Activated CD4-positive, alpha-beta T cell treated with anti-CD3 and anti-CD28 coated beads for 4 hours (primary cell): ENCODE data around the gene LPAR5.

Experiments used
- DNase-seq, 2 donors: peaks; one replicate each; pipeline ENCODE4 v3.0.0-alpha.2; 2020

The LPAR5 gene

GRCh38 chr12:6635856-6636531, at the start of gene LPAR5:
Gene LPAR5 (minus strand): TSS chr12:6635959. CDS start chr12:6621248, 14,711 bp downstream.
- DNase-seq, result no peak

DNA sequence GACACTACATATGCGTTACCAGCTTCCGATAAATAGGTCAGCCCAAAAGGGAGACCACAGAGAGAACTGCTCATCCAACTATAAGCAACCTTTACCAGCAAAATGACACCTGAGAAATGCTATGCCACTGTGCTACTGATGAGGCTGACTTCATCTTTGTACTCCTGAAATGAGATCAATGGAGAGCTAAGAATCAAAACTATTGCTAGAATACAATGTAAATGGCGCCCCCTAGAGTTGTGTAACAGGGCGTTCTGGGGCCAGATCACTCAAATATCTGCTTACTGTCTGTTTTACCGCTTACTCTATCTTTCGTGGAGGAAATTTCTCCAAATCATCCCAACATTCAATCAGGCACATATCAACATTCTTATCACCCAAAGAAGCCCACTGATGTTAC, 48.9 kb upstream of the LPAR5 start:
- DNase-seq, result peak; percentile 39 to 47

DNA sequence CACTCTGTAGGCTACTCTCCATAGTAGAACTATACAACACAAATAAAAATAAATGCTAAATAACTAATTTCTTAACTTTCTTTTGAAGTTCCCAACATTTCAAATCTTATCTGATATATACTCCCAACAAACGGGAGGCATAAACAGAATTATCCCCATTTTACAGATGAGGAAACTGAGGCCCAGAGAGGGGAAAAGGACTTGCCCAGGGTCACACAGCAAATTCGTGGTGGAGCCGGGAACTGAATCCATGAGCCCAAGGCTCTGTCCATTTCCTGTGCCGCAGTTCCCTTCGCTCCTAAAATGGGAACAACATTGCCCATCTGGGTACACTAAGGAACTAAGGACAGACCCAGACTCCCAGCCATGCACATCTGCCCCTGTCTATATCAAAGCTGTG, 41.2 kb upstream of the LPAR5 start:
- DNase-seq, result no peak

- no peak for DNase-seq
Observed at GRCh38 chr12:6672143-6672542, 36.4 kb upstream of the LPAR5 start.

- no peak for DNase-seq
Observed at GRCh38 chr12:6667559-6668210, 31.9 kb upstream of the LPAR5 start.

DNA sequence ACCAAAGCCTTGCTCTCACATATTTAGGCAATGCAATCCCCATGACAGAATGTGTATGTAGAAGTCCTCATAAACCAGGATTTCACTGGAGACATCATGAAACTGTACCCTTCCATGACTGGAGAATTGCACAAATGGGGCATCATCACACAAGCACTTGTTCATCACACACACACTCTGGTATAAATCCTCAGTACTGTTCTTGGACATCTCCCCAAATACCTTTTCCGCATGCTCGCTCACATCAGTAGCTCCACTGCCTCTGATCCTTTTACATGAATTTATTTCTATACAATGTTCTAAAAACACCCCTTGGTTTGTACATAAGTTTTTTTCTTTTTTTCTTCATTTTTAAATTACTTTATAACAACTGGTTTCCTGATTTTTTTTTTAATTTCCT, 30.5 kb upstream of the LPAR5 start:
- no peak for DNase-seq

- DNase-seq, result no peak
Observed at GRCh38 chr12:6664902-6665301, 29.1 kb upstream of the LPAR5 start.

GRCh38 chr12:6662906-6663742, 27.4 kb upstream of the LPAR5 start, which contains the start of gene ING4:
Gene ING4 (minus strand): TSS chr12:6663119. CDS start chr12:6663101, 18 bp downstream.
- peak; percentile 95 to 96 for DNase-seq

- no peak for DNase-seq
Observed at GRCh38 chr12:6662602-6662905, 26.8 kb upstream of the LPAR5 start.

DNA sequence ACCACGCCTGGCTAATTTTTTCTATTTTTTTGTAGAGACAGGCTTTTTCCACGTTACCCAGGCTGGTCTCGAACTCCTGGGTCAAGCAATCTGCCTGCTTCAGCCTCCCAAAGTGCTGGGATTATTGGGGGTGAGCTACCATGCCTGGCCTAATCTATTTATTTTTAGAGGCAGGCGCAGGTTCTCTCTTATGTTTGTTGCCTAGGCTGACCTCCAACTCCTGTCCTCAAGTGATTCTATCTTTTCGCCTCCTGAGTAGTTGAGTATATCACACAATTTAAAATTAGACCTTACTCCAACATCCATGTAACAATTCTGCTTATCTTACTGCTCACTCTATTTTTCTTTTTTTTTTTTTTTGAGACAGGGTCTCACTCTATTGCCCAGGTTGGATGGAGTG, 18.2 kb upstream of the LPAR5 start:
- DNase-seq, result no peak

DNA sequence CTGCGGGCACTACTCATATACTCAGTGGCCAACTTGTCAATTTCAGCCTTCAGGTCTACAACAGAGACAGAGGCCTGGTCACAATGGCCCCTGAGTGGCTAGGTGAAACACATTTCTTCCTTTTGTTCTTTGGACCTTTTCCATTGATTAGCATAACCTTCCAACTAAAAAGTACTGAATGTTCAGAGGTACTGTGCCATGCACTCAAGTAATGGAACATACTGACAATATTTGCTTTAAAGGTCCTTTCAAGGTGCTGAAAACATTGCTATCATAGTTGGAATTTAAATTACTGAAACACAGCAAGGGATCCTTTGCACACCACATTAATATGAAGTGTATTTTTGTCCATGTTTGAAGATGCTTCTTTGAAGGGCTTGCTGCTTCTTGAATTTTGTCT, 17.6 kb upstream of the LPAR5 start:
- no peak for DNase-seq

DNA sequence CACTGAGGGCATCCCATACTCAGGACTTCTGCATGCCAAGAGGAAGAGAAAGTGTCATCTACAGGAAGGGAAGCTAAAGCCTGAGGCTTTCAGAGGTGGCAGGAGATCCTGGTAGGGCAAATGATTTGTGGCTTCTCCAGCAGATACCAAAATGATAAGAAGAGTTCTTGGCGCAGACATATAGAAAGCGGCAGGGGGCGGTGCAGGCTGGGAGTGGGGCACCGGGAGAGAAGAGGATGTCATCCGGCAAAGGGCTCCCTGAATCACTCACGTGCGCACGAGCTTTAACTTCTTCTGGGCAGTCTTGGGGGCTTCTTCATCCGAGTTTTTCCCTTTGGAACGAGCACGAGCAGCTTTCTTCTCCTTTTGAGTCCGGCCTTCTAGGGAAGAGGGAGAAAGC, 16.6 kb upstream of the LPAR5 start:
- no peak for DNase-seq

- no peak for DNase-seq
Observed at GRCh38 chr12:6650832-6651231, 15.1 kb upstream of the LPAR5 start.

GRCh38 chr12:6647083-6647604, 11.4 kb upstream of the LPAR5 start, which contains the start of gene ACRBP:
Gene ACRBP (minus strand): TSS chr12:6647432. CDS start chr12:6647366, 66 bp downstream.
- no peak for DNase-seq

- no peak for DNase-seq
Observed at GRCh38 chr12:6646276-6647082, 10.7 kb upstream of the LPAR5 start.

DNA sequence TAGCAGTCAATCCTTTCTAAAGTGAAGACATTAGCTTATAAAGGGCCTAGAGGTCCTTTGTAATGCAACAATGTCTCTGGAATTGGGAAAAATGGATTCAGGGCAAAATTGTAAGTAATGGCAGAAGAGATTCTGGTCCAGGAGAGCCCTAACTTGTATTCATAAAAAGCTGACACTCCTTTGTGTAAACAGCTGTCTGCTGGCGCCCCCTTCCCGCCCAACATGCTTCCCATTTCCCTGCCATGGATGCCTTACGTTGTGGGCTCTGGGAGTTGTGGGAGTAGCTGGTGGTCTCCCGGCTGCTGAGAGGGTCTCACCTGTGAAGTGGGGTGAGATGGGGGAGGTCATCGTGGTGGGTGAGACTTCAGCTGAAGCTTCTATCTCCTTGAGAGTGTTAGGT, 9.1 kb upstream of the LPAR5 start:
- no peak for DNase-seq

DNA sequence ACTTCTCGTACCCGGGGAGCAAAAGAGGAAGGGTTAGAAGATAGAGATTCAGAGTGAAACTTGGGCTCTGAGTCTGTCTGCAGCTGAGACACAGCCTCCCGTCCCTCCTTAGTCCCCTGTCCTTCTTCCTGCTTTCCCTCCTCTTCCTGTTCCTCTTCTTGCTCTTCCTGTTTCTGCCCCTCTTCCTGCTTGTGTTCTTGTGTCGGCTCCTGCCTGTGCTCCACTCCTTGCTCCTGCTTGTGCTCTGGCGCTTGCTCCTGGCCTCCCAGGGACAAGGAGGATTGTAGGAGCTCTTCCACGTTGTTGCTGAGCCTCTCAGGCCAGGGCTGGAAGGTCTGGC, 8.5 kb upstream of the LPAR5 start:
- DNase-seq, result no peak

DNA sequence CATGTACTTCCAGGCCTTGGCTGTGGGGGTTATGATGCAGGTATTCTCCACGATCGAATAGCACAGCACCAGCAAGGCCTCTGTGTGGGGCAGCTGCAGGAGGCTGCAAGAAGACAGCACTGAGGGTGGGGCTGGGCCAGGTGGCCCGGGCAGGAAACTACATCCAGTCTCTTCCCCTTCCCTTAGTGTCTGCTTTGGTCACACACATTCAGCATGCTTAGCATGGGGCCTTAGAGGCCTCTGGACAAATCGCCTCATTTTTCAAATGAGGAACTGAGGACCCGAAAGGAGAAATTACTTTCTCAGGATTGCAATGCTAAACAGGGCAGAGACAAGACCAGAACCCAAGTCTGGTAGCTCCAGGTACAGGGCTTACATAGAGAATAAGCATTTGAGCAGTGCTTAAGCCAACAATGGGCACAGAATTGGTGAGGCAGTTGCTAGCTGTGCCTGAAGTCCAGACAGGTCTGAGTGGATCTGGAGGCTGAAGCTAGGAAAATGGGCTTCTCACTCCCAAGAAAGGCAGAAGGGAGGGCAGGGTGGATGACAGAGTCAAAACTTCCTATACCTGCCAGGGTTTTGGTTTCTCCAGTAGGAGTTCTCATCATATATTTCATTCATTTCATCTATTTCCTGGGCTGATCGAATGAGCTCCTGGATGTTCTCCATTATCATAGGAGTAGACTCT, 8.0 kb upstream of the LPAR5 start:
- no peak for DNase-seq

GRCh38 chr12:6641131-6641530, 5.4 kb upstream of the LPAR5 start:
- DNase-seq, result no peak

- no peak for DNase-seq
Observed at GRCh38 chr12:6640497-6640896, 4.7 kb upstream of the LPAR5 start.

- DNase-seq, result no peak
Observed at GRCh38 chr12:6639151-6639801, 3.5 kb upstream of the LPAR5 start.

- DNase-seq, result no peak
Observed at GRCh38 chr12:6638305-6638704, 2.5 kb upstream of the LPAR5 start.
